HepG2 (cell line): ENCODE data around the gene HADHA. TPM values are rescaled to one million over a fixed set of nuclear protein-coding genes. Genes with fewer than 3 reads are reported as not detected.

Experiments used
- ATRX ChIP-seq: sonication (generic); formaldehyde crosslinking; IDR thresholded peaks from 2 replicates; pipeline ENCODE4 v1.4.0; 2020; ENCODE audit warnings: missing genetic modification reagents, borderline replicate concordance
- ESRRA ChIP-seq: sonication (generic); formaldehyde crosslinking; IDR thresholded peaks from 2 replicates; pipeline ENCODE4 v1.5.1; 2020; ENCODE audit warnings: mild to moderate bottlenecking, low read depth, missing genetic modification reagents
- HIC2 ChIP-seq: sonication (generic); formaldehyde crosslinking; IDR thresholded peaks from 2 replicates; pipeline ENCODE4 v1.9.0; 2022; ENCODE audit warnings: low read depth, missing genetic modification reagents
- HNRNPUL1 ChIP-seq: fragments of 200-400 bp; formaldehyde crosslinking; IDR thresholded peaks from 2 replicates; pipeline ENCODE4 v1.6.1; 2017; ENCODE audit warnings: low read depth, mild to moderate bottlenecking, low read length, moderate library complexity
- JARID2 ChIP-seq: sonication (generic); formaldehyde crosslinking; IDR thresholded peaks from 2 replicates; pipeline ENCODE4 v1.8.1; 2023; ENCODE audit warnings: missing genetic modification reagents, inconsistent platforms; ENCODE audit not compliant: insufficient replicate concordance
- KAT8 ChIP-seq: IDR thresholded peaks from 2 replicates; pipeline ENCODE4 v1.6.1; 2016; ENCODE audit warnings: missing genetic modification reagents, missing compliant biosample characterization
- KLF15 ChIP-seq: sonication (generic); formaldehyde crosslinking; IDR thresholded peaks from 2 replicates; pipeline ENCODE4 v1.8.1; 2023; ENCODE audit warnings: borderline replicate concordance, mild to moderate bottlenecking, inconsistent platforms, missing genetic modification reagents, mixed read lengths
- MED1 ChIP-seq: sonication (generic); formaldehyde crosslinking; IDR thresholded peaks from 2 replicates; pipeline ENCODE4 v1.4.0; 2020; ENCODE audit warnings: missing genetic modification reagents
- PBX2 ChIP-seq: IDR thresholded peaks from 2 replicates; pipeline ENCODE4 v1.6.1; 2016; ENCODE audit warnings: control low read depth
- RARA ChIP-seq: IDR thresholded peaks from 2 replicates; pipeline ENCODE4 v1.6.1; 2016; ENCODE audit warnings: missing genetic modification reagents, missing compliant biosample characterization
- RARG ChIP-seq: sonication (generic); formaldehyde crosslinking; IDR thresholded peaks from 2 replicates; pipeline ENCODE4 v1.4.0; 2020; ENCODE audit warnings: low read depth, mild to moderate bottlenecking, missing genetic modification reagents
- SMAD3 ChIP-seq: sonication (generic); formaldehyde crosslinking; IDR thresholded peaks from 2 replicates; pipeline ENCODE4 v1.4.0; 2020; ENCODE audit warnings: missing genetic modification reagents
- SNRNP70 ChIP-seq: fragments of 200-400 bp; formaldehyde crosslinking; IDR thresholded peaks from 2 replicates; pipeline ENCODE4 v1.6.1; 2017; ENCODE audit warnings: mild to moderate bottlenecking, low read depth, low read length, moderate library complexity
- SPEN ChIP-seq: sonication (generic); formaldehyde crosslinking; IDR thresholded peaks from 2 replicates; pipeline ENCODE4 v1.5.1; 2020; ENCODE audit warnings: low read depth, mild to moderate bottlenecking, missing genetic modification reagents
- TCF12 ChIP-seq, 2 experiments: fragments of 450-650 bp in 1 of 2; sonication (generic) in 1 of 2; formaldehyde crosslinking in 1 of 2; IDR thresholded peaks; 2 replicates each; pipeline versions ENCODE4 v1.6.1 to v1.8.0; 2017 to 2022; ENCODE audit warnings: antibody characterized with exemption in 1 of 2, mild to moderate bottlenecking in 1 of 2, missing genetic modification reagents in 1 of 2, moderate library complexity in 1 of 2
- TEAD3 ChIP-seq: optimal IDR thresholded peaks from 2 replicates; pipeline ENCODE3; 2016; ENCODE audit warnings: borderline replicate concordance
- TOE1 ChIP-seq: sonication (generic); formaldehyde crosslinking; IDR thresholded peaks from 2 replicates; pipeline ENCODE4 v1.4.0; 2020; ENCODE audit warnings: mild to moderate bottlenecking, missing genetic modification reagents
- ZBTB37 ChIP-seq: sonication (generic); formaldehyde crosslinking; IDR thresholded peaks from 2 replicates; pipeline ENCODE4 v1.4.0; 2020; ENCODE audit warnings: mild to moderate bottlenecking, missing genetic modification reagents
- ZFX ChIP-seq: sonication (generic); formaldehyde crosslinking; IDR thresholded peaks from 2 replicates; pipeline ENCODE4 v1.4.0; 2020; ENCODE audit warnings: mild to moderate bottlenecking, low read depth, missing genetic modification reagents, moderate library complexity
- ZMYM4 ChIP-seq: sonication (generic); formaldehyde crosslinking; IDR thresholded peaks from 2 replicates; pipeline ENCODE4 v1.8.1; 2023; ENCODE audit warnings: mild to moderate bottlenecking, missing genetic modification reagents
- ZNF124 ChIP-seq: sonication (generic); formaldehyde crosslinking; IDR thresholded peaks from 2 replicates; pipeline ENCODE4 v1.4.0; 2020; ENCODE audit warnings: missing genetic modification reagents
- ZNF414 ChIP-seq: sonication (generic); formaldehyde crosslinking; IDR thresholded peaks from 2 replicates; pipeline ENCODE4 v1.5.0; 2020; ENCODE audit warnings: missing genetic modification reagents
- ZNF430 ChIP-seq: sonication (generic); formaldehyde crosslinking; IDR thresholded peaks from 2 replicates; pipeline ENCODE4 v1.9.0; 2021; ENCODE audit warnings: mild to moderate bottlenecking, missing genetic modification reagents
- ZNF510 ChIP-seq: sonication (generic); formaldehyde crosslinking; IDR thresholded peaks from 2 replicates; pipeline ENCODE4 v1.4.0; 2020; ENCODE audit warnings: low read depth, mild to moderate bottlenecking, missing genetic modification reagents
- ZNF607 ChIP-seq: sonication (generic); formaldehyde crosslinking; IDR thresholded peaks from 2 replicates; pipeline ENCODE4 v1.5.1; 2020; ENCODE audit warnings: missing genetic modification reagents, mild to moderate bottlenecking, borderline replicate concordance
- ZNF616 ChIP-seq: sonication (generic); formaldehyde crosslinking; IDR thresholded peaks from 2 replicates; pipeline ENCODE4 v1.5.0; 2020; ENCODE audit warnings: low read depth, mild to moderate bottlenecking, missing genetic modification reagents
- polyA plus RNA-seq, 8 experiments: library from polyadenylated mRNA; depleted of rRNA in 3 of 8; stranded (reverse) in 7 of 8; unstranded in 1 of 8; fragments of >200 nt; fragmentation: Illumina TruSeq in 4 of 8; extraction: Trizol in 4 of 8; gene quantifications; 2 replicates each; pipeline versions ENCODE4 v1.2.1 to v1.2.3, GENCODE V29; 2011 to 2016; ENCODE audit warnings: low read depth in 4 of 8, missing spikeins in 1 of 8, mixed read lengths in 1 of 8; ENCODE audit not compliant: insufficient read depth in 1 of 8
- total RNA-seq, 5 experiments: library from RNA; depleted of rRNA; stranded (reverse); fragments of >200 nt; fragmentation: Illumina TruSeq; extraction: Trizol; gene quantifications; 2 replicates each; pipeline ENCODE4 v1.2.3, GENCODE V29; 2016; ENCODE audit warnings: low read depth in 1 of 5

Gene HADHA
- total and polyA plus RNA-seq, 2 of the 13 experiments (the other 11 are each of a cell fraction or from before 2014, with no cell fraction given), result 102 to 270 TPM

GRCh38 chr2:26238311-26238958 is 6.0 kb downstream of the HADHA start (continued):
- TF ChIP-seq ZBTB37 (0 out of 2 replicates have a peak, but pooled peaks have one; percentile 42), TCF12 (IDR thresholded peaks at IDR 0.05) (no peak), TCF12 (CRISPR knock-in tag; IDR thresholded peaks at IDR 0.05) (no peak), RARG (CRISPR knock-in tag) (no peak), HIC2 (0 out of 2 replicates have a peak, but pooled peaks have one; percentile 45), HNRNPUL1 (no peak), ZNF510 (CRISPR knock-in tag) (no peak), RARA (CRISPR knock-in tag) (peak; percentile 74), SNRNP70 (no peak), MED1 (CRISPR knock-in tag) (0 out of 2 replicates have a peak, but pooled peaks have one; percentile 33), ZNF124 (peak; percentile 53; the same call in 1 of the 2 replicates), KAT8 (CRISPR knock-in tag) (peak; percentile 53; the same call in 1 of the 2 replicates), SPEN (CRISPR knock-in tag) (no peak), ZMYM4 (CRISPR knock-in tag) (peak; percentile 25; the same call in 1 of the 2 replicates), ATRX (CRISPR knock-in tag) (no peak), TEAD3 (CRISPR knock-in tag) (no peak), ZNF616 (no peak), PBX2 (CRISPR knock-in tag) (no peak), ZNF607 (CRISPR knock-in tag) (no peak), ZFX (no peak), ZNF430 (CRISPR knock-in tag) (no peak), KLF15 (no peak), JARID2 (CRISPR knock-in tag) (no peak), SMAD3 (CRISPR knock-in tag) (0 out of 2 replicates have a peak, but pooled peaks have one; percentile 17), ESRRA (CRISPR knock-in tag) (no peak), ZNF414 (peak; percentile 54; the same call in 1 of the 2 replicates), TOE1 (CRISPR knock-in tag) (no peak)
